Islet of Langerhans (tissue), 1 donor: Measurements from ENCODE around the gene ZNF526.

Experiments used
- FAIRE-seq: peaks from one replicate; lab custom pipeline; 2011; peaks lifted over from hg19 to GRCh38; lab: Jason Lieb, UNC

Gene ZNF526

GRCh38 chr19:42219812-42220750 is at the start of gene ZNF526:
Gene ZNF526 (plus strand): TSS chr19:42220312. CDS start chr19:42224404, 4,092 bp downstream.
- FAIRE-seq = no peak

- FAIRE-seq = no peak
Observed at GRCh38 chr19:42170715-42171114, 49.4 kb upstream of the ZNF526 start.

- no peak for FAIRE-seq
Observed at GRCh38 chr19:42172261-42172660, 47.9 kb upstream of the ZNF526 start.

- FAIRE-seq = no peak
Observed at GRCh38 chr19:42173695-42174094, 46.4 kb upstream of the ZNF526 start.

- no peak for FAIRE-seq
Observed at GRCh38 chr19:42174188-42174587, 45.9 kb upstream of the ZNF526 start.

GRCh38 chr19:42174958-42175734 is 45.0 kb upstream of the ZNF526 start:
- no peak for FAIRE-seq

- no peak for FAIRE-seq
Observed at GRCh38 chr19:42175952-42176648, 44.0 kb upstream of the ZNF526 start.

GRCh38 chr19:42176649-42176989 is 43.5 kb upstream of the ZNF526 start:
- no peak for FAIRE-seq

GRCh38 chr19:42176990-42177685 is 43.0 kb upstream of the ZNF526 start:
- no peak for FAIRE-seq

- FAIRE-seq = no peak
Observed at GRCh38 chr19:42177686-42178019, 42.5 kb upstream of the ZNF526 start.

GRCh38 chr19:42178791-42179674 is 41.1 kb upstream of the ZNF526 start:
- FAIRE-seq = no peak

GRCh38 chr19:42184401-42184861 is 35.7 kb upstream of the ZNF526 start:
- FAIRE-seq = no peak

GRCh38 chr19:42185277-42185676 is 34.8 kb upstream of the ZNF526 start:
- no peak for FAIRE-seq

- no peak for FAIRE-seq
Observed at GRCh38 chr19:42188665-42189064, 31.4 kb upstream of the ZNF526 start.

GRCh38 chr19:42189133-42189532 is 31.0 kb upstream of the ZNF526 start:
- no peak for FAIRE-seq

GRCh38 chr19:42191330-42191729 is 28.8 kb upstream of the ZNF526 start:
- no peak for FAIRE-seq

GRCh38 chr19:42191855-42192254 is 28.3 kb upstream of the ZNF526 start:
- FAIRE-seq = no peak

- no peak for FAIRE-seq
Observed at GRCh38 chr19:42193294-42193693, 26.8 kb upstream of the ZNF526 start.

- no peak for FAIRE-seq
Observed at GRCh38 chr19:42193706-42194105, 26.4 kb upstream of the ZNF526 start.

- FAIRE-seq = no peak
Observed at GRCh38 chr19:42196011-42197001, 23.8 kb upstream of the ZNF526 start.
